Endothelial cell of umbilical vein (primary cell): ENCODE data around the gene HMMR. TPM values are rescaled to one million over a fixed set of nuclear protein-coding genes. Genes with fewer than 3 reads are reported as not detected.

Experiments used
- BruUV-seq: library from RNA; stranded (reverse); fragments of 400-500 nt; replicated peaks from 2 replicates; lab custom pipeline; 2021; lab: Mats Ljungman, UMichigan
- CTCF ChIA-PET: fragments of 300-600, 350-600 bp; sonication (Branson Sonifier 250); formaldehyde crosslinking; loops from one replicate; lab custom pipeline; 2021; ENCODE audit warnings: antibody characterized with exemption, inconsistent platforms; lab: Charles Lee
- POLR2A ChIA-PET: fragments of 300-600, 350-600 bp; sonication (Branson Sonifier 250); formaldehyde crosslinking; loops from one replicate; lab custom pipeline; 2021; ENCODE audit warnings: antibody characterized with exemption, inconsistent platforms; lab: Charles Lee
- DNase-seq: peaks from one replicate; pipeline ENCODE4 v3.0.0-alpha.2; 2011; ENCODE audit warnings: low read depth, low spot score
- FAIRE-seq: peaks from 2 replicates; lab custom pipeline; 2011; peaks lifted over from hg19 to GRCh38; lab: Jason Lieb, UNC
- H2AFZ ChIP-seq: 2 replicates; pipeline ENCODE4 v1.6.0; 2012; ENCODE audit warnings: low read depth, low read length, control low read depth, inconsistent platforms
- H3K27ac ChIP-seq: 2 replicates; pipeline ENCODE4 v1.5.1; 2011; ENCODE audit warnings: low read depth, mild to moderate bottlenecking, control low read depth, low read length, moderate library complexity; ENCODE audit not compliant: insufficient read depth
- H3K27me3 ChIP-seq, 2 experiments: 2 replicates each; pipeline versions ENCODE4 v1.6.0 to v1.6.1; 2011; ENCODE audit warnings: low read length in 2 of 2, mixed read lengths in 1 of 2; ENCODE audit not compliant: control insufficient read depth in 2 of 2, insufficient read depth in 2 of 2
- H3K36me3 ChIP-seq, 2 experiments: 2 replicates in 1 of 2; 3 replicates in 1 of 2; pipeline ENCODE4 v1.5.1; 2011; ENCODE audit warnings: low read length in 2 of 2, mild to moderate bottlenecking in 1 of 2, moderate library complexity in 1 of 2; ENCODE audit not compliant: control insufficient read depth in 2 of 2, insufficient read depth in 2 of 2; ENCODE audit errors: extremely low read depth in 1 of 2
- H3K4me1 ChIP-seq: 3 replicates; pipeline ENCODE4 v1.5.1; 2011; ENCODE audit warnings: mild to moderate bottlenecking, low read length; ENCODE audit not compliant: control insufficient read depth, insufficient read depth; ENCODE audit errors: extremely low read depth
- H3K4me2 ChIP-seq: 2 replicates; pipeline ENCODE4 v1.6.1; 2011; ENCODE audit warnings: low read length, control low read depth, mixed read lengths; ENCODE audit not compliant: insufficient read depth
- H3K4me3 ChIP-seq, 3 experiments: fragments of 200-600 bp in 1 of 3; sonication (generic), shearing (Covaris generic) in 1 of 3; replicated peaks in 1 of 3; 2 replicates each; pipeline ENCODE4 v1.5.1; 2011 to 2016; ENCODE audit warnings: control low read depth in 3 of 3, low read length in 3 of 3, mild to moderate bottlenecking in 2 of 3, inconsistent platforms in 1 of 3, low read depth in 1 of 3, moderate library complexity in 1 of 3; ENCODE audit not compliant: insufficient read depth in 1 of 3
- H3K79me2 ChIP-seq: 2 replicates; pipeline ENCODE4 v1.6.0; 2012; ENCODE audit warnings: low read length, inconsistent platforms; ENCODE audit not compliant: control insufficient read depth, insufficient read depth
- H3K9ac ChIP-seq: replicated peaks from 2 replicates; pipeline ENCODE3; 2011; ENCODE audit warnings: low read length, control low read depth; ENCODE audit not compliant: insufficient read depth; ENCODE audit errors: extremely low read depth
- H3K9me1 ChIP-seq: replicated peaks from 3 replicates; pipeline ENCODE4 v1.6.0; 2011; ENCODE audit warnings: mild to moderate bottlenecking, low read length; ENCODE audit not compliant: control insufficient read depth, insufficient read depth; ENCODE audit errors: extremely low read depth
- H3K9me3 ChIP-seq: replicated peaks from 2 replicates; pipeline ENCODE4 v1.5.1; 2012; ENCODE audit warnings: low read length, inconsistent platforms; ENCODE audit not compliant: control insufficient read depth, insufficient read depth
- H4K20me1 ChIP-seq: replicated peaks from 2 replicates; pipeline ENCODE3; 2011; ENCODE audit warnings: mild to moderate bottlenecking, low read length; ENCODE audit not compliant: control insufficient read depth, insufficient read depth; ENCODE audit errors: extremely low read depth
- EZH2 ChIP-seq: IDR thresholded peaks from 2 replicates; pipeline ENCODE4 v1.6.1; 2012; ENCODE audit warnings: borderline replicate concordance, low read depth, mild to moderate bottlenecking, moderate library complexity, low read length, inconsistent platforms; ENCODE audit not compliant: severe bottlenecking
- FOS ChIP-seq: IDR thresholded peaks from 2 replicates; pipeline ENCODE4 v1.6.1; 2011; ENCODE audit warnings: mild to moderate bottlenecking, low read length, moderate library complexity, borderline replicate concordance; ENCODE audit not compliant: insufficient read depth
- GATA2 ChIP-seq: IDR thresholded peaks from 2 replicates; pipeline ENCODE4 v1.7.0; 2011; ENCODE audit warnings: low read depth, mild to moderate bottlenecking, moderate library complexity, mixed read lengths, low read length; ENCODE audit not compliant: insufficient read length, insufficient read depth
- JUN ChIP-seq: IDR thresholded peaks from 2 replicates; pipeline ENCODE4 v1.6.1; 2011; ENCODE audit warnings: borderline replicate concordance, low read depth; ENCODE audit not compliant: insufficient read length, insufficient read depth
- POLR2AphosphoS5 ChIP-seq: IDR thresholded peaks from 2 replicates; pipeline ENCODE4 v1.6.1; 2012; ENCODE audit warnings: low read depth, mild to moderate bottlenecking, control low read depth, low read length, moderate library complexity; ENCODE audit not compliant: insufficient read depth
- dilution Hi-C: fragments of 300-500 bp; cut with MboI; formaldehyde crosslinking; loops from one replicate; pipeline ENCODE4 v1.15.0; 2019; ENCODE audit warnings: low sequenced_read_pairs; ENCODE audit not compliant: extremely low pct_ligation_motif_present
- intact Hi-C: fragments of 100-400 bp; cut with micrococcal nuclease; formaldehyde crosslinking; loops from one replicate; pipeline ENCODE4 v1.10.0; 2022
- polyA plus RNA-seq, 4 experiments: library from polyadenylated mRNA; depleted of rRNA in 3 of 4; stranded (reverse) in 3 of 4; unstranded in 1 of 4; fragments of >200 nt; gene quantifications; 2 replicates each; pipeline versions ENCODE4 v1.2.1 to v1.2.3, GENCODE V29; 2011 to 2012; ENCODE audit warnings: missing spikeins in 1 of 4
- total RNA-seq: library from RNA; stranded (reverse); gene quantifications from 2 replicates; pipeline ENCODE4 v1.2.3, GENCODE V29; 2021
- TF ChIP-seq, protein P1 (sequence below): IDR thresholded peaks from 2 replicates; pipeline ENCODE4 v1.6.1; 2011; ENCODE audit not compliant: insufficient read depth, insufficient read length
- TF ChIP-seq, protein P2 (sequence below), 2 donors: IDR thresholded peaks; 1 replicate in 1 of 2; 2 replicates in 1 of 2; pipeline ENCODE4 v1.5.1; 2011; ENCODE audit warnings: low read length in 2 of 2, mild to moderate bottlenecking in 2 of 2, moderate library complexity in 2 of 2, control low read depth in 1 of 2, inconsistent platforms in 1 of 2, low read depth in 1 of 2; ENCODE audit not compliant: insufficient read depth in 1 of 2; ENCODE audit errors: extremely low read depth in 1 of 2

The HMMR gene
- total and polyA plus RNA-seq, 2 donors (not counting 3 experiments of a cell fraction or from before 2014, with no cell fraction given): 5.5 to 31.0 TPM

DNA sequence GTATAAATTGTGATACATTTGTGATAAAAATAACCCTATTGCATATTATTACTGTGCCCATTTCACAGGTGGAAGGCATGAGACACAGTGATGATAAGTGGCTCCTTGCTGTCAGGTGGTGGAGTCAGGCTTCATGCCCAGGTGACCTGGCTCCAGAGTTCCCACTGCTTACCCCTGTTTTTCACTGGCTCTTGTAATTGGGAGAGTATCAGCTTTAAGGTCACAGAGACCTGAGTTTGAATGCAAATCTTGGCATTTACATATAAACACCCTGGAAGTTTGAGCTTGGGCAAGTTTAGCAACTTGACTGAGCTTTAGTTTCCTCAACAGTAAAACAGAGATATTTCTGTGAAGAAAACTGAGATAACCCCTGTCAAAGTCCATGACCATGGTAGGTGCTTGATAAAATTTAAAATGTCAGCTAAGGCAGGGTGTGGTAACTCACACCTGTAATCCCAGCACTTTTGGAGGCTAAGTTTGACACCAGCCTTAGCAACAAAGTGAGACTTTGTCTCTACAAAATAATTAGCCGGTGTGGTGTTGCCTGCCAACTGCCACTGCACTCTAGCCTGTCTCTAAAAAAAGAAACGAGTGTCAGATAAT lies 74.2 kb downstream of the HMMR start:
- no peak overlapping the region for H3K4me3 ChIP-seq
- DNase-seq: no peak
- H3K9ac ChIP-seq: no peak overlapping the region
- intact Hi-C loops: no loop called here
- CTCF ChIA-PET: no interaction called here
- FAIRE-seq: no peak
- H3K9me1 ChIP-seq: no peaks in the 10 kb centered on the region
- no peak for TF ChIP-seq EZH2
- TF ChIP-seq, protein P1, sequence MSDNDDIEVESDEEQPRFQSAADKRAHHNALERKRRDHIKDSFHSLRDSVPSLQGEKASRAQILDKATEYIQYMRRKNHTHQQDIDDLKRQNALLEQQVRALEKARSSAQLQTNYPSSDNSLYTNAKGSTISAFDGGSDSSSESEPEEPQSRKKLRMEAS: no peak
- TF ChIP-seq, protein P2, sequence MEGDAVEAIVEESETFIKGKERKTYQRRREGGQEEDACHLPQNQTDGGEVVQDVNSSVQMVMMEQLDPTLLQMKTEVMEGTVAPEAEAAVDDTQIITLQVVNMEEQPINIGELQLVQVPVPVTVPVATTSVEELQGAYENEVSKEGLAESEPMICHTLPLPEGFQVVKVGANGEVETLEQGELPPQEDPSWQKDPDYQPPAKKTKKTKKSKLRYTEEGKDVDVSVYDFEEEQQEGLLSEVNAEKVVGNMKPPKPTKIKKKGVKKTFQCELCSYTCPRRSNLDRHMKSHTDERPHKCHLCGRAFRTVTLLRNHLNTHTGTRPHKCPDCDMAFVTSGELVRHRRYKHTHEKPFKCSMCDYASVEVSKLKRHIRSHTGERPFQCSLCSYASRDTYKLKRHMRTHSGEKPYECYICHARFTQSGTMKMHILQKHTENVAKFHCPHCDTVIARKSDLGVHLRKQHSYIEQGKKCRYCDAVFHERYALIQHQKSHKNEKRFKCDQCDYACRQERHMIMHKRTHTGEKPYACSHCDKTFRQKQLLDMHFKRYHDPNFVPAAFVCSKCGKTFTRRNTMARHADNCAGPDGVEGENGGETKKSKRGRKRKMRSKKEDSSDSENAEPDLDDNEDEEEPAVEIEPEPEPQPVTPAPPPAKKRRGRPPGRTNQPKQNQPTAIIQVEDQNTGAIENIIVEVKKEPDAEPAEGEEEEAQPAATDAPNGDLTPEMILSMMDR (IDR thresholded peaks at IDR 0.05; ENCODE audit: extremely low read depth in 1 of 2, insufficient read depth in 1 of 2, low read depth in 1 of 2, low read length in 2 of 2): no peak
- TF ChIP-seq JUN: no peak
- TF ChIP-seq POLR2AphosphoS5: no peak
- TF ChIP-seq GATA2: no peak
- no peak for TF ChIP-seq FOS
- dilution Hi-C loops: no loop called here
- H3K79me2 ChIP-seq: no peaks in the 10 kb centered on the region
- H3K4me1 ChIP-seq: no peaks in the 10 kb centered on the region
- no peaks in the 10 kb centered on the region for H3K9me3 ChIP-seq
- no peak overlapping the region for H3K27ac ChIP-seq
- no peaks in the 10 kb centered on the region for H3K36me3 ChIP-seq
- H3K4me2 ChIP-seq: no peak overlapping the region
- POLR2A ChIA-PET: no interaction called here
- BruUV-seq: no TSS peak
- no peaks in the 10 kb centered on the region for H4K20me1 ChIP-seq
- peaks cover 2 to 9% of the 10 kb centered on the region in 2 experiments for H3K27me3 ChIP-seq
- H2AFZ ChIP-seq: no peak overlapping the region
